Measurements from ENCODE around the gene PPP1R12B. TPM values are rescaled to one million over a fixed set of nuclear protein-coding genes. Genes with fewer than 3 reads are reported as not detected.
"Not testable (repeated sequence)": the region's sequence is repeated elsewhere in the genome, so short reads cannot be mapped to it uniquely, and the experiment has no call there.

The PPP1R12B gene
- total RNA-seq, 1 experiment from 2014 or later: 33.3 TPM

- H3K27me3 ChIP-seq (ENCODE audit: insufficient read depth, low read depth); H3K4me2 ChIP-seq; BruUV-seq (replicated peaks); H3F3A ChIP-seq (ENCODE audit: insufficient read depth, low read depth); H4K20me1 ChIP-seq (ENCODE audit: insufficient read depth); H3K4me3 ChIP-seq; H2AFZ ChIP-seq; intact Hi-C loops (cut with micrococcal nuclease; ENCODE audit: unreplicated experiment); H3K9me3 ChIP-seq (ENCODE audit: insufficient read depth, low read depth); H3K9me2 ChIP-seq (ENCODE audit: insufficient read depth); DNase-seq; H3K36me3 ChIP-seq (ENCODE audit: low read depth): not testable (repeated sequence)
- CTCF ChIA-PET: interaction anchor here (0.6 to 0.7 kb wide), 2 partner anchors 79 to 1153 kb away, joined by 4 to 6 read pairs; partner anchors contain the start of gene UBE2T
- Histone ChIP-seq H3K79me2 (ENCODE audit: low read depth) (peaks cover 13% of the 10 kb centered on the region; the same call in 1 of the 2 replicates), H3K27ac (peak overlapping the region; percentile 49), H3K4me1 (replicated peaks; ENCODE audit: insufficient read depth) (peaks cover 13% of the 10 kb centered on the region)
- POLR2A ChIA-PET (ENCODE audit: unreplicated experiment): interaction anchor here (0.6 kb wide), 1 partner anchor 91 kb away, joined by 4 read pairs; no protein-coding TSS in a partner anchor
Measured at GRCh38 chr1:202420422-202421094, 72.1 kb downstream of the PPP1R12B start.

DNA sequence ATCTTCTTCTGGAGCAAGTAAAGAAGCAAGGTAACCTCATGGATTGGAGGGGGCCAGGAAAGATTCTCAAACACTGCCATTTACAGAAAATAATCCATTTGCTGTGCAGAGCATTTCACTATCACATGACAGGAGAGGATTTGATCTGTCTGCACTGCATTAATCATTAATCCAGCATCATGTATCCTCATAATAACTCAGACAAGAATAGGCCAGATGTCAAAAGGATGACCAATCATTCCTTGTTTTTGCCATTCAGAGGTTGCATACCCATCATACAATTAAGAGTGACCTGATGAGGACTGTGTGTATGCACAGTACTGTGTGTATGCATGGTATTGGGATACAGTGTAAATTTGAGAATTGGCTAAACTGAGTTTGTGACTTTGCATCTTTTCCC, 74.2 kb downstream of the PPP1R12B start:
- BruUV-seq (replicated peaks); H3K79me2 ChIP-seq (ENCODE audit: low read depth): not testable (repeated sequence)

GRCh38 chr1:202424260-202424659, 75.8 kb downstream of the PPP1R12B start:
- POLR2A ChIA-PET (ENCODE audit: unreplicated experiment); CTCF ChIA-PET: not testable (repeated sequence)

More for the DNA sequence above, 74.2 kb downstream of the PPP1R12B start:
- H3K9me2 ChIP-seq (ENCODE audit: insufficient read depth); H3K36me3 ChIP-seq (ENCODE audit: low read depth); intact Hi-C loops (cut with micrococcal nuclease; ENCODE audit: unreplicated experiment); H3K27ac ChIP-seq; H3K4me3 ChIP-seq; H3K9me3 ChIP-seq (ENCODE audit: insufficient read depth, low read depth); H4K20me1 ChIP-seq (ENCODE audit: insufficient read depth); DNase-seq; CTCF ChIA-PET; H3F3A ChIP-seq (ENCODE audit: insufficient read depth, low read depth); H3K4me2 ChIP-seq; H2AFZ ChIP-seq; H3K27me3 ChIP-seq (ENCODE audit: insufficient read depth, low read depth): not testable (repeated sequence)
- peaks cover 13% of the 10 kb centered on the region for H3K4me1 ChIP-seq (replicated peaks; ENCODE audit: insufficient read depth)
- POLR2A ChIA-PET (ENCODE audit: unreplicated experiment): interaction anchor here (0.6 kb wide), 1 partner anchor 21 kb away, joined by 3 read pairs; no protein-coding TSS in a partner anchor

DNA sequence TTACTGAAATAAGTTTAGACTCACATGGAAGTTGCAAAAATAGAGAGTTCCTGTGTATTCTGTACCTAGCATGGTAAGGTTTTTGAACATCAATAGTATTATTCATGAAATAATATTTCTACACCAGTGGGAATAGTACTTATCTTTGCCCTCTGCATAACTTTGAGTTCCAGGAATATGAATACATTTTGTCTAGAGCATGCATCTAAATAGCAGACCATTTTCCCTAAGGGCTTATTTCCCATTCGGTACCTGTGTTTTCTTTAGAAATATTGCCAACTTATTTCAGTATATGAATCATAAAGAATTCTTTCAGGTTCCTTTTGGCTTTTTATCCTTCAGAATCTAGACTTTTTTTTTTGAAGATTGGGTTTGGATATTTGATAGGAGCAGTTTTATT, 81.6 kb downstream of the PPP1R12B start:
- H3K4me3 ChIP-seq; H4K20me1 ChIP-seq (ENCODE audit: insufficient read depth); H3K79me2 ChIP-seq (ENCODE audit: low read depth); H3K27ac ChIP-seq; H3K4me2 ChIP-seq; DNase-seq; H3F3A ChIP-seq (ENCODE audit: insufficient read depth, low read depth); BruUV-seq (replicated peaks); H3K27me3 ChIP-seq (ENCODE audit: insufficient read depth, low read depth); H3K9me3 ChIP-seq (ENCODE audit: insufficient read depth, low read depth); H3K36me3 ChIP-seq (ENCODE audit: low read depth); POLR2A ChIA-PET (ENCODE audit: unreplicated experiment); H3K4me1 ChIP-seq (replicated peaks; ENCODE audit: insufficient read depth); H3K9me2 ChIP-seq (ENCODE audit: insufficient read depth); H2AFZ ChIP-seq; intact Hi-C loops (cut with micrococcal nuclease; ENCODE audit: unreplicated experiment); CTCF ChIA-PET: not testable (repeated sequence)

More at GRCh38 chr1:202424260-202424659, 75.8 kb downstream of the PPP1R12B start:
- H3K4me2 ChIP-seq; H3K27ac ChIP-seq; H3K9me3 ChIP-seq (ENCODE audit: insufficient read depth, low read depth); BruUV-seq (replicated peaks); H4K20me1 ChIP-seq (ENCODE audit: insufficient read depth); DNase-seq; H3K9me2 ChIP-seq (ENCODE audit: insufficient read depth); intact Hi-C loops (cut with micrococcal nuclease; ENCODE audit: unreplicated experiment); H3K4me3 ChIP-seq; H3K27me3 ChIP-seq (ENCODE audit: insufficient read depth, low read depth); H3F3A ChIP-seq (ENCODE audit: insufficient read depth, low read depth); H3K79me2 ChIP-seq (ENCODE audit: low read depth); H2AFZ ChIP-seq; H3K36me3 ChIP-seq (ENCODE audit: low read depth): not testable (repeated sequence)
- H3K4me1 ChIP-seq (replicated peaks; ENCODE audit: insufficient read depth): peaks cover 13% of the 10 kb centered on the region

GRCh38 chr1:202432338-202432737, 83.8 kb downstream of the PPP1R12B start:
- intact Hi-C loops (cut with micrococcal nuclease; ENCODE audit: unreplicated experiment); H3K9me3 ChIP-seq (ENCODE audit: insufficient read depth, low read depth); DNase-seq; H4K20me1 ChIP-seq (ENCODE audit: insufficient read depth); H3K36me3 ChIP-seq (ENCODE audit: low read depth); H2AFZ ChIP-seq; H3K79me2 ChIP-seq (ENCODE audit: low read depth); H3F3A ChIP-seq (ENCODE audit: insufficient read depth, low read depth); H3K4me1 ChIP-seq (replicated peaks; ENCODE audit: insufficient read depth); H3K9me2 ChIP-seq (ENCODE audit: insufficient read depth); H3K27ac ChIP-seq; H3K4me2 ChIP-seq; H3K4me3 ChIP-seq; H3K27me3 ChIP-seq (ENCODE audit: insufficient read depth, low read depth); BruUV-seq (replicated peaks): not testable (repeated sequence)
- CTCF ChIA-PET: interaction anchor here (0.5 kb wide), 1 partner anchor 137 kb away, joined by 15 read pairs; no protein-coding TSS in a partner anchor
- POLR2A ChIA-PET (ENCODE audit: unreplicated experiment): interaction anchor here (0.6 kb wide), 1 partner anchor 91 kb away, joined by 3 read pairs; the partner anchor contains the start of gene UBE2T
